Astrocyte (in vitro differentiated cells and primary cell): Measurements from ENCODE around the gene EEF1AKMT1. TPM values are rescaled to one million over a fixed set of nuclear protein-coding genes. Genes with fewer than 3 reads are reported as not detected.
A peak's percentile ranks its signal among the peaks of the same experiment; 100 is the strongest.

Experiments used
- DNase-seq: peaks from one replicate; pipeline ENCODE4 v3.0.0-alpha.2; 2010; ENCODE audit warnings: low read depth
- FAIRE-seq: peaks from 2 replicates; lab custom pipeline; 2011; peaks lifted over from hg19 to GRCh38; lab: Jason Lieb, UNC
- H2AFZ ChIP-seq: 2 replicates; pipeline ENCODE4 v1.6.0; 2012; ENCODE audit warnings: low read depth, low read length, inconsistent platforms
- H3K27ac ChIP-seq: 2 replicates; pipeline ENCODE4 v1.5.1; 2011; ENCODE audit warnings: low read depth, low read length, inconsistent platforms
- H3K27me3 ChIP-seq: 2 replicates; pipeline ENCODE4 v1.6.0; 2011; ENCODE audit warnings: low read length, inconsistent platforms; ENCODE audit not compliant: insufficient read depth
- H3K36me3 ChIP-seq: 2 replicates; pipeline ENCODE4 v1.5.1; 2011; ENCODE audit warnings: low read length, inconsistent platforms; ENCODE audit not compliant: insufficient read depth
- H3K4me1 ChIP-seq: 2 replicates; pipeline ENCODE4 v1.5.1; 2011; ENCODE audit warnings: low read length, inconsistent platforms; ENCODE audit not compliant: insufficient read depth
- H3K4me2 ChIP-seq: 2 replicates; pipeline ENCODE4 v1.6.0; 2012; ENCODE audit warnings: low read length, inconsistent platforms
- H3K4me3 ChIP-seq: 2 replicates; pipeline ENCODE4 v1.5.1; 2011; ENCODE audit warnings: low read depth, mild to moderate bottlenecking, low read length, inconsistent platforms; ENCODE audit not compliant: insufficient read depth
- H3K79me2 ChIP-seq: 2 replicates; pipeline ENCODE4 v1.6.0; 2012; ENCODE audit warnings: mild to moderate bottlenecking, low read length, inconsistent platforms; ENCODE audit not compliant: insufficient read depth
- H3K9ac ChIP-seq: 2 replicates; pipeline ENCODE4 v1.6.0; 2012; ENCODE audit warnings: mild to moderate bottlenecking, low read length, inconsistent platforms
- H3K9me3 ChIP-seq: 2 replicates; pipeline ENCODE4 v1.5.1; 2012; ENCODE audit warnings: low read depth, mild to moderate bottlenecking, low read length, inconsistent platforms; ENCODE audit not compliant: insufficient read depth
- H4K20me1 ChIP-seq: 2 replicates; pipeline ENCODE4 v1.6.0; 2012; ENCODE audit warnings: low read length, inconsistent platforms; ENCODE audit not compliant: insufficient read depth
- H3K27ac Mint-ChIP-seq: one replicate; pipeline ENCODE4 v1.8.0; 2021; ENCODE audit warnings: mild to moderate bottlenecking, mixed read lengths; ENCODE audit not compliant: unreplicated experiment
- H3K27me3 Mint-ChIP-seq: one replicate; pipeline ENCODE4 v1.8.0; 2021; ENCODE audit warnings: low read depth, mixed read lengths; ENCODE audit not compliant: unreplicated experiment
- H3K36me3 Mint-ChIP-seq: one replicate; pipeline ENCODE4 v1.8.0; 2021; ENCODE audit warnings: low read depth, mixed read lengths; ENCODE audit not compliant: unreplicated experiment
- H3K4me1 Mint-ChIP-seq: one replicate; pipeline ENCODE4 v1.8.0; 2021; ENCODE audit warnings: low read depth, mixed read lengths; ENCODE audit not compliant: unreplicated experiment
- H3K4me3 Mint-ChIP-seq: one replicate; pipeline ENCODE4 v1.8.0; 2021; ENCODE audit warnings: mild to moderate bottlenecking, moderate library complexity, mixed read lengths; ENCODE audit not compliant: unreplicated experiment
- H3K9me3 Mint-ChIP-seq: one replicate; pipeline ENCODE4 v1.8.0; 2021; ENCODE audit warnings: mild to moderate bottlenecking, mixed read lengths; ENCODE audit not compliant: unreplicated experiment
- CTCF ChIP-seq: IDR thresholded peaks from 2 replicates; pipeline ENCODE4 v1.5.1; 2011; ENCODE audit warnings: low read depth, mild to moderate bottlenecking, inconsistent platforms, low read length, moderate library complexity; ENCODE audit not compliant: insufficient read depth
- EZH2 ChIP-seq: IDR thresholded peaks from 2 replicates; pipeline ENCODE4 v1.6.1; 2012; ENCODE audit warnings: mild to moderate bottlenecking, low read length, inconsistent platforms; ENCODE audit not compliant: insufficient read depth
- total RNA-seq: library from RNA; stranded (reverse); gene quantifications from 2 replicates; pipeline ENCODE4 v1.2.1, GENCODE V29; 2021

Gene EEF1AKMT1
- total RNA-seq, 1 donor from 2014 or later: 6.7 TPM

- Histone ChIP-seq H3K9ac (no peak overlapping the region), H3K4me2 (no peak overlapping the region), H3K27me3 (no peaks in the 10 kb centered on the region), H4K20me1 (no peaks in the 10 kb centered on the region), H3K27ac (no peak overlapping the region), H3K36me3 (no peaks in the 10 kb centered on the region), H2AFZ (no peak overlapping the region), H3K4me1 (peaks cover 6% of the 10 kb centered on the region), H3K79me2 (no peaks in the 10 kb centered on the region), H3K9me3 (no peaks in the 10 kb centered on the region), H3K4me3 (no peak overlapping the region)
- Mint-ChIP-seq H3K4me3 (no peak overlapping the region), H3K4me1 (no peaks in the 10 kb centered on the region), H3K36me3 (peaks cover 1% of the 10 kb centered on the region), H3K27ac (no peak overlapping the region), H3K9me3 (no peaks in the 10 kb centered on the region), H3K27me3 (no peaks in the 10 kb centered on the region)
- no peak for TF ChIP-seq EZH2
- TF ChIP-seq CTCF: no peak
- FAIRE-seq (no peak), DNase-seq (no peak)
Observed at GRCh38 chr13:20686167-20686566, 87.6 kb downstream of the EEF1AKMT1 start.

- H3K4me2 ChIP-seq: no peak overlapping the region
- Mint-ChIP-seq H3K27ac (no peak overlapping the region), H3K36me3 (peaks cover 4% of the 10 kb centered on the region), H3K4me3 (no peak overlapping the region), H3K9me3 (no peaks in the 10 kb centered on the region), H3K4me1 (no peaks in the 10 kb centered on the region), H3K27me3 (no peaks in the 10 kb centered on the region)
- no peaks in the 10 kb centered on the region for H3K79me2 ChIP-seq
- no peaks in the 10 kb centered on the region for H3K36me3 ChIP-seq
- no peak overlapping the region for H3K27ac ChIP-seq
- H4K20me1 ChIP-seq: no peaks in the 10 kb centered on the region
- peaks cover 6% of the 10 kb centered on the region for H3K4me1 ChIP-seq
- no peak overlapping the region for H3K9ac ChIP-seq
- H3K4me3 ChIP-seq: no peak overlapping the region
- no peak overlapping the region for H2AFZ ChIP-seq
- TF ChIP-seq CTCF (no peak), EZH2 (no peak)
- DNase-seq (no peak), FAIRE-seq (no peak)
- no peaks in the 10 kb centered on the region for H3K27me3 ChIP-seq
- H3K9me3 ChIP-seq: no peaks in the 10 kb centered on the region
Observed at GRCh38 chr13:20685092-20685491, 88.7 kb downstream of the EEF1AKMT1 start.

DNA sequence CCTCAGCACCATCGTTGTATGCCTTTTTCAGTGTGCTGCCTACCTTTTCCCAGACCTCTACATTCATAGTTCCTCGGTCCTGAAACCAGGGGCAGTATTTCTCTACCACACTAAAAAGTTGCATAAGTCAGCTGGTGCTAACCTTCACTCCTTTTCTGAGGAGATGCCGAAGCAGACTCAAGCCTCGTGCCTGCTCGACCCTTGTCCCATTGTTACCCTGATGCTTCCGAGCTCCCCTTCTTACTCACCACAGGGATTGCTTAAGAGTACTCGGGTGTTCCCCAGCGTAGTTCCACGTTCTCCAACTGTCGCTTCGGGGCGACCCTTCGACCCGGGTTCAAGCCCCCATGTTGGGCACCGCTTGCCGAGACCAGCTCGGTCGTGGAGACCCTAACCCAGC lies 89.2 kb downstream of the EEF1AKMT1 start:
- no peak overlapping the region for H3K4me3 ChIP-seq
- no peaks in the 10 kb centered on the region for H3K36me3 ChIP-seq
- FAIRE-seq (no peak), DNase-seq (peak; percentile 25)
- H3K27ac ChIP-seq: no peak overlapping the region
- peaks cover 4% of the 10 kb centered on the region for H3K36me3 Mint-ChIP-seq
- H3K27ac Mint-ChIP-seq: no peak overlapping the region
- no peak overlapping the region for H3K9ac ChIP-seq
- no peaks in the 10 kb centered on the region for H3K9me3 ChIP-seq
- H3K4me3 Mint-ChIP-seq: no peak overlapping the region
- no peak overlapping the region for H2AFZ ChIP-seq
- no peaks in the 10 kb centered on the region for H3K27me3 ChIP-seq
- H3K4me2 ChIP-seq: no peak overlapping the region
- no peaks in the 10 kb centered on the region for H4K20me1 ChIP-seq
- H3K4me1 ChIP-seq: peaks cover 6% of the 10 kb centered on the region
- no peaks in the 10 kb centered on the region for H3K4me1 Mint-ChIP-seq
- TF ChIP-seq EZH2: no peak
- TF ChIP-seq CTCF: no peak
- H3K9me3 Mint-ChIP-seq: no peaks in the 10 kb centered on the region
- H3K79me2 ChIP-seq: no peaks in the 10 kb centered on the region
- no peaks in the 10 kb centered on the region for H3K27me3 Mint-ChIP-seq
